ENCODE measurements around the gene ZSWIM4.

DNA sequence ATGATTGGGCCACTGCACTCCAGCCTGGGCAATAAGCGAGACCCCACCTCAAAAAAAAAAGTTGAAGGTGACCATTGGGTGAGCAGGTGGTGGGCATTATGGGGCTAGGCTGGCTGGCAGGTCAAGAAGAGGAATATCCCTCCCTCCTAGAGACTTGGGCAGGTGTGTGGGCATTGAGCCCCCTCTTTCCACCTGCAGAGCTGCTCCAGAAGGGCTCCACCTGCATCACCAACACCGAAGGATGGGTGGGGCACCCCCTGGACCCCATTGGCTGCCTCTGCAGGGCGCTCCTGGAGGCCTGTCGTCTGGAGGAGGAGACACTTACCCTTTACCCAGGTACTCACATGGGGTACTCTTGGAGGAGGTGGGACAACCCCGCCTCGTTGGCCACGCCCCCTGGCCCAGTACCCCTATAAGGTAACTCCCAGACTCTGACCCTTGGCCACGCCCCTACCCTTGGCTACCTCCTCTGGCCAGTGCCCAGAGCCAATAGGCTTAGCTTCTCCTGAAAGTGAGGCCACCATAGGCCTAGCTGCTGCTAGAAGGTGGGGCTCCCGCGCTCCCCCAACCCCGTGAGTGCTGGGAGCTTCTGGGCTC is 21.9 kb downstream of the ZSWIM4 start:
- TF ChIP-seq GATAD1 (CRISPR knock-in tag; IDR thresholded peaks at IDR 0.05) (no peak), SRF (IDR thresholded peaks at IDR 0.05; ENCODE audit: low read depth, low read length) (no peak), ATF1 (CRISPR knock-in tag; IDR thresholded peaks at IDR 0.05) (no peak), BHLHE40 (IDR thresholded peaks at IDR 0.05; ENCODE audit: low read length) (no peak), ZNF335 (CRISPR knock-in tag; IDR thresholded peaks at IDR 0.05) (no peak), ASH2L (IDR thresholded peaks at IDR 0.05; ENCODE audit: insufficient read length, low read depth, low read length) (no peak), MAFF (IDR thresholded peaks at IDR 0.05; ENCODE audit: low read depth, low read length) (no peak), KMT2A (CRISPR knock-in tag; IDR thresholded peaks at IDR 0.05) (no peak), POLR2A (IDR thresholded peaks at IDR 0.05; ENCODE audit: insufficient read depth in 1 of 2, low read depth in 2 of 2, low read length in 2 of 2) (no peak), NR2C2 (CRISPR knock-in tag; IDR thresholded peaks at IDR 0.05; ENCODE audit: borderline replicate concordance) (no peak)
- TF ChIP-seq, protein P1, sequence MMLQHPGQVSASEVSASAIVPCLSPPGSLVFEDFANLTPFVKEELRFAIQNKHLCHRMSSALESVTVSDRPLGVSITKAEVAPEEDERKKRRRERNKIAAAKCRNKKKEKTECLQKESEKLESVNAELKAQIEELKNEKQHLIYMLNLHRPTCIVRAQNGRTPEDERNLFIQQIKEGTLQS (CRISPR knock-in tag; IDR thresholded peaks at IDR 0.05), result no peak
- TF ChIP-seq, protein P2, sequence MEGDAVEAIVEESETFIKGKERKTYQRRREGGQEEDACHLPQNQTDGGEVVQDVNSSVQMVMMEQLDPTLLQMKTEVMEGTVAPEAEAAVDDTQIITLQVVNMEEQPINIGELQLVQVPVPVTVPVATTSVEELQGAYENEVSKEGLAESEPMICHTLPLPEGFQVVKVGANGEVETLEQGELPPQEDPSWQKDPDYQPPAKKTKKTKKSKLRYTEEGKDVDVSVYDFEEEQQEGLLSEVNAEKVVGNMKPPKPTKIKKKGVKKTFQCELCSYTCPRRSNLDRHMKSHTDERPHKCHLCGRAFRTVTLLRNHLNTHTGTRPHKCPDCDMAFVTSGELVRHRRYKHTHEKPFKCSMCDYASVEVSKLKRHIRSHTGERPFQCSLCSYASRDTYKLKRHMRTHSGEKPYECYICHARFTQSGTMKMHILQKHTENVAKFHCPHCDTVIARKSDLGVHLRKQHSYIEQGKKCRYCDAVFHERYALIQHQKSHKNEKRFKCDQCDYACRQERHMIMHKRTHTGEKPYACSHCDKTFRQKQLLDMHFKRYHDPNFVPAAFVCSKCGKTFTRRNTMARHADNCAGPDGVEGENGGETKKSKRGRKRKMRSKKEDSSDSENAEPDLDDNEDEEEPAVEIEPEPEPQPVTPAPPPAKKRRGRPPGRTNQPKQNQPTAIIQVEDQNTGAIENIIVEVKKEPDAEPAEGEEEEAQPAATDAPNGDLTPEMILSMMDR (CRISPR knock-in tag; IDR thresholded peaks at IDR 0.05), result no peak
